NCI-H524 treated with DMSO at 0.1 percent for 48 hours (cell line): ENCODE data around the gene ADRA2B.
"Not testable (repeated sequence)": the region's sequence is repeated elsewhere in the genome, so short reads cannot be mapped to it uniquely, and the experiment has no call there.

ENCODE experiments used
- DNase-seq: peaks from one replicate; lab custom pipeline; 2025; lab: John Stamatoyannopoulos, UW

Gene ADRA2B

GRCh38 chr2:96069878-96070277 lies 46.5 kb downstream of the ADRA2B start:
- DNase-seq = not testable (repeated sequence)

DNA sequence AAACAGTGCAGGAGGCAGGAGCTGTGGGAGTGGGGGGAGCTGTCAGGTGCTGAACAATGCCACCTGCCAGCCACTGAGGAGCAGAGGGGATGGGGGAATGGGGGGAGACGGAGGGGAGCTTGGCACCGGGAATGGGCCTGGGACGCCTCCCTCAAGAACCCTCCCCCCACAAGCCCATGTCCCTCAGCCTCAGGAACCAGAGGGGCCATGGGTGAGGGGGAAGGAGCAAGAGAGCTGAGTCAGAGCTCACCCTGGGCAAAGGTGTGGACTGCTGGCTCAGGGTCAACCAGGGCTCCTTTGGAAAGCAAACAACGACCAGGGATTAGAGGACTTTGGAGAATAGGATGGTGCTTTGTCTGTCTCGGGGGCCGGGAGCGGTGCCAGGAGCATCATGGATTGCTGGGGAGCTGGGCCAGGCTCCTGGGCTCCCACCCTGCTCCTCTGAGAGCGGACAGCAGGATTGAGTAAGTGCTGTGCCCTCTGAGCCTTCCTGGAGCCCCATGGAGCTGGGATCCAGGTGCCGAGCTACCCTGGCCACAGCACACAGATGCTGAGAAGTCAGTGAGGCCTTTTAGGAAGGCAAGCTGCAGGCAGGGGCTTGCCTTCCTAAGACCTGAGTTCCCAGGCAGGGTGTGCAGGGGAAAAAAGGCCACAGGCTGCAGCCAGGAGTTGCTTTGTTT lies 48.3 kb downstream of the ADRA2B start:
- not testable (repeated sequence) for DNase-seq

GRCh38 chr2:96067098-96067660 lies 49.2 kb downstream of the ADRA2B start:
- DNase-seq = not testable (repeated sequence)

GRCh38 chr2:96066511-96066910 lies 49.9 kb downstream of the ADRA2B start:
- not testable (repeated sequence) for DNase-seq

GRCh38 chr2:96065954-96066353 lies 50.4 kb downstream of the ADRA2B start:
- DNase-seq = not testable (repeated sequence)

GRCh38 chr2:96065381-96065930 lies 50.9 kb downstream of the ADRA2B start:
- DNase-seq = no peak

DNA sequence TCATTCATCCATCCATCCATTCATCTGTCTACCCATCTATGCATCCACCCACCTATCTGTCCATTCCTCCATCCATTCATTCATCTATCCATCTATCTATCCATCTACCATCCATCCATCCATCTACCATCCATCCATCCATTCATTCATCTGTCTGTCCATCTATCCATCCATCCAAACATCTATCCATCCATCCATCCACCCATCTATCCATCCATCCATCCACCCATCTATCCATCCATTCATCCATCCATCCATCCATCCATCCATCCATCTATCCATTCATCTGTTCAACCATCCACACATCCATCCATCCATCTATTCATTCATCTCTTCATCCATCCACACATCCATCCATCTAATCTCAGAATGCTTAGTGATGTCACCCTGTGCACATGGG lies 51.6 kb downstream of the ADRA2B start:
- DNase-seq = not testable (repeated sequence)

GRCh38 chr2:96064047-96064675 lies 52.2 kb downstream of the ADRA2B start:
- not testable (repeated sequence) for DNase-seq

- not testable (repeated sequence) for DNase-seq
Measured at GRCh38 chr2:96063116-96063899, 53.1 kb downstream of the ADRA2B start.
